Lower leg skin (tissue), 3 donors: Measurements from ENCODE around the gene GDPD4.

Experiments used
- POLR2A ChIP-seq, 2 donors: fragments of 450-650 bp; IDR thresholded peaks; one replicate each; pipeline ENCODE4 v1.6.1; 2016 to 2017; ENCODE audit warnings: antibody characterized with exemption in 2 of 2, mild to moderate bottlenecking in 1 of 2, moderate library complexity in 1 of 2
- TF ChIP-seq, protein P1 (sequence below), 3 donors: fragments of 450-650 bp; IDR thresholded peaks; one replicate each; pipeline ENCODE4 v1.5.1; 2016; ENCODE audit warnings: antibody characterized with exemption in 3 of 3, mild to moderate bottlenecking in 3 of 3, moderate library complexity in 2 of 3

DNA sequence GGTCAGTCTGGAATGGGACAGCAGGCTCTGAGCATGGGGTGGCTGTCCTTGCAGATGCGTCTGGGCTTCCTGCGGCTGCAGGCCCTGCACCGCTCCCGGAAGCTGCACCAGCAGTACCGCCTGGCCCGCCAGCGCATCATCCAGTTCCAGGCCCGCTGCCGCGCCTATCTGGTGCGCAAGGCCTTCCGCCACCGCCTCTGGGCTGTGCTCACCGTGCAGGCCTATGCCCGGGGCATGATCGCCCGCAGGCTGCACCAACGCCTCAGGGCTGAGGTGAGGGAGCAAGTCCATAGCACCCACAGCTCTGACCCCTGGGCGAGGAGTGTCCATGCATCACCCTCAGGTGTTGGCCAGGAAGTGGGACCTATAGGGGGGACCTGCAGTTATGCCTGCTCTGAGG, 121.8 kb downstream of the GDPD4 start:
- TF ChIP-seq, protein P1, sequence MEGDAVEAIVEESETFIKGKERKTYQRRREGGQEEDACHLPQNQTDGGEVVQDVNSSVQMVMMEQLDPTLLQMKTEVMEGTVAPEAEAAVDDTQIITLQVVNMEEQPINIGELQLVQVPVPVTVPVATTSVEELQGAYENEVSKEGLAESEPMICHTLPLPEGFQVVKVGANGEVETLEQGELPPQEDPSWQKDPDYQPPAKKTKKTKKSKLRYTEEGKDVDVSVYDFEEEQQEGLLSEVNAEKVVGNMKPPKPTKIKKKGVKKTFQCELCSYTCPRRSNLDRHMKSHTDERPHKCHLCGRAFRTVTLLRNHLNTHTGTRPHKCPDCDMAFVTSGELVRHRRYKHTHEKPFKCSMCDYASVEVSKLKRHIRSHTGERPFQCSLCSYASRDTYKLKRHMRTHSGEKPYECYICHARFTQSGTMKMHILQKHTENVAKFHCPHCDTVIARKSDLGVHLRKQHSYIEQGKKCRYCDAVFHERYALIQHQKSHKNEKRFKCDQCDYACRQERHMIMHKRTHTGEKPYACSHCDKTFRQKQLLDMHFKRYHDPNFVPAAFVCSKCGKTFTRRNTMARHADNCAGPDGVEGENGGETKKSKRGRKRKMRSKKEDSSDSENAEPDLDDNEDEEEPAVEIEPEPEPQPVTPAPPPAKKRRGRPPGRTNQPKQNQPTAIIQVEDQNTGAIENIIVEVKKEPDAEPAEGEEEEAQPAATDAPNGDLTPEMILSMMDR (IDR thresholded peaks at IDR 0.05) = no peak
- no peak for TF ChIP-seq POLR2A (IDR thresholded peaks at IDR 0.05)
